K562 (cell line): ENCODE data around the gene BICDL1. TPM values are rescaled to one million over a fixed set of nuclear protein-coding genes. Genes with fewer than 3 reads are reported as not detected.

Experiments
- ATAC-seq: fragments of 200-7000 bp; cut with Tn5 transposase; 3 replicates; pipeline ENCODE4 v1.9.1; 2020; ENCODE audit warnings: moderate library complexity
- BruUV-seq: library from RNA; stranded (reverse); fragments of 400-500 nt; replicated peaks from 2 replicates; lab custom pipeline; 2021; lab: Mats Ljungman, UMichigan
- CTCF ChIA-PET: fragments of 300-600 bp; formaldehyde crosslinking; extraction: SDS; loops from one replicate; lab custom pipeline; 2021; ENCODE audit warnings: low intra/inter-chr PET ratio; lab: Yijun Ruan, JAX
- POLR2A ChIA-PET: fragments of 300-600, 350-650 bp; sonication (Branson Sonifier 250); formaldehyde crosslinking; extraction: SDS; loops from one replicate; lab custom pipeline; 2021; ENCODE audit warnings: antibody characterized with exemption, inconsistent platforms; lab: Yijun Ruan, JAX
- DNase-seq, 4 experiments: peaks; one replicate each; pipeline versions ENCODE4 v3.0.0 to v3.0.0-alpha.2; 2011 to 2018; ENCODE audit warnings: low spot score in 3 of 4, mixed read lengths in 3 of 4; ENCODE audit errors: extremely low read depth in 1 of 4
- FAIRE-seq: peaks from 2 replicates; lab custom pipeline; 2011; peaks lifted over from hg19 to GRCh38; lab: Jason Lieb, UNC
- H2AFZ ChIP-seq: 2 replicates; pipeline ENCODE4 v1.6.0; 2011; ENCODE audit warnings: low read depth, low read length, control low read depth, inconsistent platforms
- H3K27ac ChIP-seq: fragments of 200-600 bp; 3 replicates; pipeline ENCODE4 v1.8.0; 2011; ENCODE audit warnings: low read depth, mild to moderate bottlenecking, control low read depth, inconsistent platforms, low read length, moderate library complexity, mixed read lengths; ENCODE audit errors: extremely low read depth
- H3K27me3 ChIP-seq, 2 experiments: fragments of 300-600 bp in 1 of 2; 2 replicates in 1 of 2; 3 replicates in 1 of 2; pipeline versions ENCODE4 v1.6.0 to v1.8.0; 2011; ENCODE audit warnings: inconsistent platforms in 2 of 2, low read length in 2 of 2, mild to moderate bottlenecking in 1 of 2, mixed read lengths in 1 of 2, moderate library complexity in 1 of 2; ENCODE audit not compliant: control insufficient read depth in 2 of 2, insufficient read depth in 2 of 2
- H3K36me3 ChIP-seq: fragments of 300-600 bp; 3 replicates; pipeline ENCODE4 v1.8.0; 2011; ENCODE audit warnings: mild to moderate bottlenecking, low read length, inconsistent platforms; ENCODE audit not compliant: control insufficient read depth, insufficient read depth
- H3K4me1 ChIP-seq, 2 experiments: fragments of 200-600 bp in 1 of 2; replicated peaks in 1 of 2; 2 replicates in 1 of 2; 3 replicates in 1 of 2; pipeline versions ENCODE4 v1.5.1 to v1.8.0; 2011; ENCODE audit warnings: inconsistent platforms in 2 of 2, low read length in 2 of 2, mild to moderate bottlenecking in 1 of 2, mixed read lengths in 1 of 2, moderate library complexity in 1 of 2; ENCODE audit not compliant: control insufficient read depth in 2 of 2, insufficient read depth in 2 of 2
- H3K4me2 ChIP-seq: 2 replicates; pipeline ENCODE4 v1.6.1; 2011; ENCODE audit warnings: low read length, control low read depth, inconsistent platforms, mixed read lengths; ENCODE audit not compliant: insufficient read depth
- H3K4me3 ChIP-seq: fragments of 200-600 bp; sonication (generic), shearing (Covaris generic); 2 replicates; pipeline ENCODE4 v1.5.1; 2016; ENCODE audit warnings: control low read depth, inconsistent platforms
- H3K79me2 ChIP-seq: fragments of 200-600 bp; 3 replicates; pipeline ENCODE4 v1.8.0; 2011; ENCODE audit warnings: low read length, inconsistent platforms; ENCODE audit not compliant: control insufficient read depth, insufficient read depth
- H3K9ac ChIP-seq, 2 experiments: 2 replicates each; pipeline versions ENCODE4 v1.6.0 to v1.6.1; 2011; ENCODE audit warnings: low read depth in 2 of 2, low read length in 2 of 2, control low read depth in 1 of 2, inconsistent platforms in 1 of 2, mild to moderate bottlenecking in 1 of 2, mixed read lengths in 1 of 2; ENCODE audit not compliant: insufficient read depth in 1 of 2
- H3K9me1 ChIP-seq: one replicate; pipeline ENCODE4 v1.6.0; 2011; ENCODE audit warnings: inconsistent platforms, mild to moderate bottlenecking, low read length, moderate library complexity; ENCODE audit not compliant: control insufficient read depth, insufficient read depth
- H3K9me3 ChIP-seq: replicated peaks from 2 replicates; pipeline ENCODE4 v1.5.1; 2011; ENCODE audit warnings: low read depth, low read length, inconsistent platforms; ENCODE audit not compliant: control insufficient read depth, insufficient read depth
- H4K20me1 ChIP-seq: replicated peaks from 2 replicates; pipeline ENCODE4 v1.6.1; 2011; ENCODE audit warnings: low read length, inconsistent platforms, mixed read lengths; ENCODE audit not compliant: control insufficient read depth, insufficient read depth
- FOSL1 ChIP-seq: fragments of 200-800 bp; sonication (Bioruptor generic); conservative IDR thresholded peaks from 2 replicates; pipeline ENCODE4 v1.6.1; 2016; ENCODE audit warnings: missing genetic modification characterization, missing compliant biosample characterization
- HDGF ChIP-seq: fragments of 450-650 bp; IDR thresholded peaks from 2 replicates; pipeline ENCODE4 v1.6.1; 2016
- JUN ChIP-seq, 2 experiments: sonication (generic) in 1 of 2; formaldehyde crosslinking in 1 of 2; IDR thresholded peaks; 2 replicates each; pipeline versions ENCODE4 v1.6.1 to v1.8.0; 2012 to 2022; ENCODE audit warnings: borderline replicate concordance in 2 of 2, mild to moderate bottlenecking in 2 of 2, improper control_type of control experiment in 1 of 2, low read depth in 1 of 2, low read length in 1 of 2, missing genetic modification reagents in 1 of 2
- KDM1A ChIP-seq, 2 experiments: fragments of 450-650 bp; IDR thresholded peaks; 2 replicates each; pipeline ENCODE4 v1.6.1; 2016; ENCODE audit warnings: mild to moderate bottlenecking in 2 of 2
- KLF10 ChIP-seq: fragments of 250-450 bp; sonication (Bioruptor Pico); IDR thresholded peaks from 2 replicates; pipeline ENCODE4 v1.6.1; 2021; ENCODE audit warnings: matching md5 sums
- NFRKB ChIP-seq: fragments of 450-650 bp; IDR thresholded peaks from 2 replicates; pipeline ENCODE4 v1.6.1; 2016; ENCODE audit warnings: low read depth
- POLR2AphosphoS5 ChIP-seq: IDR thresholded peaks from 2 replicates; pipeline ENCODE4 v1.6.1; 2011; ENCODE audit warnings: mild to moderate bottlenecking, low read depth, low read length, moderate library complexity; ENCODE audit not compliant: control insufficient read depth, insufficient read depth
- PTRF ChIP-seq: fragments of 450-650 bp; IDR thresholded peaks from 2 replicates; pipeline ENCODE4 v1.6.1; 2016; ENCODE audit warnings: mild to moderate bottlenecking, missing genetic modification characterization, missing compliant biosample characterization
- SAFB ChIP-seq: fragments of 200-400 bp; formaldehyde crosslinking; IDR thresholded peaks from 2 replicates; pipeline ENCODE4 v1.6.1; 2017; ENCODE audit warnings: low read depth, low read length, borderline replicate concordance
- WGBS: fragments of 100-300 bp; shearing (Covaris generic); methylation state at CpG from one replicate; pipeline ENCODE4 v1.1.6; 2016; ENCODE audit warnings: low coverage, mixed read lengths; ENCODE audit not compliant: insufficient coverage; ENCODE audit errors: missing lambda C conversion rate; 5-methylcytosine and 5-hydroxymethylcytosine counted together
- in situ Hi-C: fragments of 300-500 bp; cut with MboI; formaldehyde crosslinking; loops from 4 replicates; pipeline ENCODE4 v1.15.0; 2018; ENCODE audit warnings: inconsistent platforms, mixed read lengths
- intact Hi-C: fragments of 100-400 bp; cut with micrococcal nuclease; formaldehyde crosslinking; loops from 2 replicates; pipeline ENCODE4 v1.14.2; 2022
- polyA plus RNA-seq, 8 experiments: library from polyadenylated mRNA; depleted of rRNA in 4 of 8; stranded (reverse) in 5 of 8; unstranded in 3 of 8; fragments of >200 nt; fragmentation: Nextera tagmentation in 2 of 8; fragmentation: Illumina TruSeq in 1 of 8; extraction: Ambion mirVana in 2 of 8; extraction: Trizol in 1 of 8; gene quantifications; 2 replicates each; pipeline versions ENCODE4 v1.2.1 to v1.2.3, GENCODE V29; 2011 to 2014; ENCODE audit warnings: inconsistent platforms in 1 of 8, missing spikeins in 1 of 8
- total RNA-seq, 7 experiments: library from RNA; depleted of rRNA in 6 of 7; stranded (reverse); fragments of >200 nt in 6 of 7; fragmentation: Illumina TruSeq in 2 of 7; extraction: Trizol in 2 of 7; gene quantifications; 2 replicates each; pipeline versions ENCODE4 v1.2.1 to v1.2.3, GENCODE V29; 2011 to 2021; ENCODE audit warnings: low replicate concordance in 1 of 7
- TF ChIP-seq, protein P1 (sequence below), 2 experiments: fragments of 450-650 bp in 1 of 2; sonication (generic) in 1 of 2; formaldehyde crosslinking in 1 of 2; IDR thresholded peaks in 1 of 2; conservative IDR thresholded peaks in 1 of 2; 2 replicates each; pipeline versions ENCODE4 v1.6.1 to v1.8.1; 2016 to 2023; ENCODE audit warnings: mild to moderate bottlenecking in 2 of 2, moderate library complexity in 2 of 2, inconsistent platforms in 1 of 2, missing genetic modification reagents in 1 of 2
- TF ChIP-seq, protein P2 (sequence below), 2 experiments: fragments of 450-650 bp in 1 of 2; sonication (generic) in 1 of 2; formaldehyde crosslinking in 1 of 2; IDR thresholded peaks; 2 replicates each; pipeline versions ENCODE4 v1.7.1 to v1.9.0; 2016 to 2022; ENCODE audit warnings: inconsistent platforms in 1 of 2, mild to moderate bottlenecking in 1 of 2, missing genetic modification reagents in 1 of 2

The BICDL1 gene
- total and polyA plus RNA-seq, 9 of the 15 experiments (the other 6 are each of a cell fraction or from before 2014, with no cell fraction given), result 0.06 to 2.0 (median 0.58) TPM

DNA sequence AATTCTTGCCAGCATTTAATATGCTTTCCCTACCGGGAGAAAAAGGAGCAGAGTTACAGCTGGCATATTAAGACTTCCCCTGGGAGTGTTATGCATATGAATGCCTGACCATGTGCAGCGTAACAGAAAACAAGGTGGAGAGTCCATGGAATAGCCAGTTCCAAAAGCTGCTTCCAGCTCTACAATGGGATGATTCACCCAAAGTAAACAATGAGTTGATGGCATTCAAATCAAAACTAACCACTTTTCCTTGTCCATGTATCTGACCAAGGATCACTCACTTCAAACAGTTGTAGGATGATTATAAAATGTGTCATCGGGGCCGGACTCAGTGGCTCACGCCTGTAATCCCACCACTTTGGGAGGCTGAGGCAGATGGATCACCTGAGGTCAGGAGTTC lies 48.1 kb upstream of the BICDL1 start:
- H3K9me3 ChIP-seq, result no peaks in the 10 kb centered on the region
- H3K9ac ChIP-seq, result no peak overlapping the region
- in situ Hi-C loops, result no loop called here
- ATAC-seq, result no peak
- no peaks in the 10 kb centered on the region; a peak in 1 of 5 replicates for H3K4me1 ChIP-seq
- no TSS peak for BruUV-seq
- H2AFZ ChIP-seq, result no peak overlapping the region
- no peak overlapping the region for H3K4me3 ChIP-seq
- no peak overlapping the region for H3K27ac ChIP-seq
- peaks cover 5 to 31% of the 10 kb centered on the region in 2 experiments; a peak in 4 of 5 replicates for H3K27me3 ChIP-seq
- no peaks in the 10 kb centered on the region for H4K20me1 ChIP-seq
- whole genome bisulfite sequencing, result 2% methylated on average over 5 of the region's 5 CpGs
- no peaks in the 10 kb centered on the region for H3K79me2 ChIP-seq
- no peak overlapping the region for H3K4me2 ChIP-seq
- no peaks in the 10 kb centered on the region for H3K9me1 ChIP-seq
- no peak for FAIRE-seq
- H3K36me3 ChIP-seq, result no peaks in the 10 kb centered on the region
- ChIA-PET CTCF (no interaction called here), POLR2A (no interaction called here)
- intact Hi-C loops, result no loop called here
- DNase-seq, result no peak
- TF ChIP-seq, protein P1, sequence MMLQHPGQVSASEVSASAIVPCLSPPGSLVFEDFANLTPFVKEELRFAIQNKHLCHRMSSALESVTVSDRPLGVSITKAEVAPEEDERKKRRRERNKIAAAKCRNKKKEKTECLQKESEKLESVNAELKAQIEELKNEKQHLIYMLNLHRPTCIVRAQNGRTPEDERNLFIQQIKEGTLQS (IDR thresholded peaks at IDR 0.05), result peak; percentile 12; the same call in 1 of the 2 replicates
- TF ChIP-seq, protein P1 (CRISPR knock-in tag; conservative IDR thresholded peaks at IDR 0.05), result no peak
- no peak for TF ChIP-seq HDGF
- 0 out of 4 replicates have a peak, but pooled peaks of 1 of the 2 experiments have one; percentile 13 for TF ChIP-seq KDM1A (IDR thresholded peaks at IDR 0.05)
- no peak for TF ChIP-seq POLR2AphosphoS5
- TF ChIP-seq FOSL1 (tag), result peak; percentile 53
- TF ChIP-seq SAFB, result no peak
- TF ChIP-seq, protein P2, sequence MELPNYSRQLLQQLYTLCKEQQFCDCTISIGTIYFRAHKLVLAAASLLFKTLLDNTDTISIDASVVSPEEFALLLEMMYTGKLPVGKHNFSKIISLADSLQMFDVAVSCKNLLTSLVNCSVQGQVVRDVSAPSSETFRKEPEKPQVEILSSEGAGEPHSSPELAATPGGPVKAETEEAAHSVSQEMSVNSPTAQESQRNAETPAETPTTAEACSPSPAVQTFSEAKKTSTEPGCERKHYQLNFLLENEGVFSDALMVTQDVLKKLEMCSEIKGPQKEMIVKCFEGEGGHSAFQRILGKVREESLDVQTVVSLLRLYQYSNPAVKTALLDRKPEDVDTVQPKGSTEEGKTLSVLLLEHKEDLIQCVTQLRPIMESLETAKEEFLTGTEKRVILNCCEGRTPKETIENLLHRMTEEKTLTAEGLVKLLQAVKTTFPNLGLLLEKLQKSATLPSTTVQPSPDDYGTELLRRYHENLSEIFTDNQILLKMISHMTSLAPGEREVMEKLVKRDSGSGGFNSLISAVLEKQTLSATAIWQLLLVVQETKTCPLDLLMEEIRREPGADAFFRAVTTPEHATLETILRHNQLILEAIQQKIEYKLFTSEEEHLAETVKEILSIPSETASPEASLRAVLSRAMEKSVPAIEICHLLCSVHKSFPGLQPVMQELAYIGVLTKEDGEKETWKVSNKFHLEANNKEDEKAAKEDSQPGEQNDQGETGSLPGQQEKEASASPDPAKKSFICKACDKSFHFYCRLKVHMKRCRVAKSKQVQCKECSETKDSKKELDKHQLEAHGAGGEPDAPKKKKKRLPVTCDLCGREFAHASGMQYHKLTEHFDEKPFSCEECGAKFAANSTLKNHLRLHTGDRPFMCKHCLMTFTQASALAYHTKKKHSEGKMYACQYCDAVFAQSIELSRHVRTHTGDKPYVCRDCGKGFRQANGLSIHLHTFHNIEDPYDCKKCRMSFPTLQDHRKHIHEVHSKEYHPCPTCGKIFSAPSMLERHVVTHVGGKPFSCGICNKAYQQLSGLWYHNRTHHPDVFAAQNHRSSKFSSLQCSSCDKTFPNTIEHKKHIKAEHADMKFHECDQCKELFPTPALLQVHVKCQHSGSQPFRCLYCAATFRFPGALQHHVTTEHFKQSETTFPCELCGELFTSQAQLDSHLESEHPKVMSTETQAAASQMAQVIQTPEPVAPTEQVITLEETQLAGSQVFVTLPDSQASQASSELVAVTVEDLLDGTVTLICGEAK (IDR thresholded peaks at IDR 0.05), result no peak
- TF ChIP-seq, protein P2 (CRISPR knock-in tag; IDR thresholded peaks at IDR 0.05), result no peak
- no peak for TF ChIP-seq PTRF (tag)
- no peak for TF ChIP-seq NFRKB
- no peak for TF ChIP-seq KLF10 (CRISPR knock-in tag)
- TF ChIP-seq JUN (IDR thresholded peaks at IDR 0.05; ENCODE audit: borderline replicate concordance, low read depth, low read length), result 0 out of 2 replicates have a peak, but pooled peaks have one; percentile 11
- TF ChIP-seq JUN (CRISPR knock-in tag; IDR thresholded peaks at IDR 0.05; ENCODE audit: borderline replicate concordance), result no peak
